Activated naive CD8-positive, alpha-beta T cell (primary cell): ENCODE measurements around the gene FRMPD4.

Experiments
- H3K27ac Mint-ChIP-seq: one replicate; pipeline ENCODE4 v1.8.0; 2021; ENCODE audit warnings: mixed read lengths
- H3K27me3 Mint-ChIP-seq: one replicate; pipeline ENCODE4 v1.8.0; 2021; ENCODE audit warnings: mixed read lengths
- H3K36me3 Mint-ChIP-seq: one replicate; pipeline ENCODE4 v1.8.0; 2021; ENCODE audit warnings: mixed read lengths
- H3K4me1 Mint-ChIP-seq: one replicate; pipeline ENCODE4 v1.8.0; 2021; ENCODE audit warnings: low read depth, mixed read lengths
- H3K4me3 Mint-ChIP-seq: one replicate; pipeline ENCODE4 v1.8.0; 2021; ENCODE audit warnings: mild to moderate bottlenecking, mixed read lengths
- H3K9me3 Mint-ChIP-seq: one replicate; pipeline ENCODE4 v1.8.0; 2021; ENCODE audit warnings: low read depth, mixed read lengths

The FRMPD4 gene

DNA sequence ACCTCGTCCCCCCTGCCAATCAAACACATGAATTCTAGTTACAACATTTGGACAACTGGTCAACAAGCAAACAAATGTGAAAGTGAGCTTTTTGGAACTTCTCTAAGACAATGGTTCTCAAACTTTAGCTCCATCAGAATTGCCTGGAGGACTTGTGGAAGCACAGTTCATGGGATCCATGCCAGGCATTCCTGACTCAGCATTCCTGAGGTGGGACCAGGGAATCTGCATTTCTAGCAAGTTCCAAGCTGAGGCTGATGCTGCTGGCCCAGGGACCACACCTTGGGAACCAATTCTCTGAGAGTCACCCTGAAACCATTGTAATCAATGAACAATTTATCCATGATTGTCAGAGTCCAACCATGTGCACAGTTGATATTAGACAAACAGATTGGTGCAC lies 609.2 kb downstream of the FRMPD4 start:
- Mint-ChIP-seq H3K9me3 (no peaks in the 10 kb centered on the region), H3K36me3 (peaks cover 2% of the 10 kb centered on the region), H3K4me1 (no peaks in the 10 kb centered on the region), H3K27ac (no peak overlapping the region), H3K27me3 (no peaks in the 10 kb centered on the region), H3K4me3 (no peak overlapping the region)

DNA sequence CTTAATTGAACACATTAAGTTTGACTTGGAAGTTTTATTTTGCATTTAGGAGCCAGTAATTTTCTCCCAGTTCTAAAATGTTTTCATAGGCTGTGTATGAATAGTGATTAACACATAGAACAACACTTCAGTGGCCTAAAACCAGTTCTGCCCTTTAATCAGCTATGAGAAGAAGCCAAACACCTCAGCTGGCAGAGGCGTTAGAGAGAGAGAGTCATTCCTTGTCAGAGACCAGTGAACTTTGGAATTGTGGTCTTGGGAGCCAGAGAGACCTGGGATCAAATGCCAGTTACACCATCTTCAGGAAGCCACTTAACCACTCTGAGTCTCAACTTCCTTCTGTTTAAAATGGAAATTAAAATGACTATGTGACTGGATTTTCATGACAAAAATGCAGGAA lies 613.6 kb downstream of the FRMPD4 start:
- Mint-ChIP-seq H3K36me3 (peaks cover 2% of the 10 kb centered on the region), H3K27ac (no peak overlapping the region), H3K4me3 (no peak overlapping the region), H3K9me3 (no peaks in the 10 kb centered on the region), H3K4me1 (no peaks in the 10 kb centered on the region), H3K27me3 (peaks cover 2% of the 10 kb centered on the region)

DNA sequence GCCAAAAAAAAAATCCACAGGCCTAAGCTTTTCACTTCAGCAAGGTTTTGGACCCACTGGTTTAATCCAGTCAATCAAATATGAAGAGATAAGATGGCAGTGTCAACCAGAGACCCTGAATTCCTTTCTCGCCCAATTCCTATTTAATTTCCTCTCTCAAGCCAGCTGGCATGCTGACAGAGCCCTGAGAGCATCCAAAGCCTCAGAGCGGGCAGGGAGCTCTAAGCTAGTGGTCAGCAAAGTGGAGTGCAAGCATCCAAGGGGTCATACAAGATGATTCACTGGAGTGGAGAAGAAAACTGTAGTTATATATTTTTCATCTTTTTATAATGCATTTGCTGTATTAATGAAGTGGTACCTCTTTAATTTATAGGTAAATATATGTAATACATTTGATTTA lies 615.1 kb downstream of the FRMPD4 start:
- H3K27me3 Mint-ChIP-seq = peaks cover 4% of the 10 kb centered on the region
- no peaks in the 10 kb centered on the region for H3K4me1 Mint-ChIP-seq
- no peak overlapping the region for H3K27ac Mint-ChIP-seq
- H3K9me3 Mint-ChIP-seq = no peaks in the 10 kb centered on the region
- H3K36me3 Mint-ChIP-seq = peaks cover 2% of the 10 kb centered on the region
- H3K4me3 Mint-ChIP-seq = no peak overlapping the region

DNA sequence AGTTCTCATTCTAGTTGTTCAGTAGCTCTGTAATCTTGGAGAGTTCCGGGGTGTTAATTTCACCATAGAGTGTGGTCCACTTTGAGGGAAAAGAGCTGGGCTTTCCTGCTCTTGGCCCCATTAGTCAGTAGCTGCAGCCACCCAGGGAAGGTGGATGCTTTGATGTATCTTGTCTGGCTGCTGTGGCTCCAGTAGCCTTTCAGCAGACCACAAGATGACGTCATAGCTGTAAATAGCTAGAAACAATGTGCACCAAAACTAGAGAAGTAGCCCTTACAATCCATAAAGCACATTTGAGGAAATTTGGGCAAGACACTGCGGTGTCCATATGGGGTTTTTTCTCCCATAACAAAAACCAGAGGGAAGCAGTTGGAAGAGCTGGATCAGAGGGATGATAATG lies 620.0 kb downstream of the FRMPD4 start:
- no peaks in the 10 kb centered on the region for H3K9me3 Mint-ChIP-seq
- peaks cover 4% of the 10 kb centered on the region for H3K27me3 Mint-ChIP-seq
- H3K36me3 Mint-ChIP-seq = no peaks in the 10 kb centered on the region
- H3K27ac Mint-ChIP-seq = no peak overlapping the region
- H3K4me3 Mint-ChIP-seq = no peak overlapping the region
- H3K4me1 Mint-ChIP-seq = no peaks in the 10 kb centered on the region

DNA sequence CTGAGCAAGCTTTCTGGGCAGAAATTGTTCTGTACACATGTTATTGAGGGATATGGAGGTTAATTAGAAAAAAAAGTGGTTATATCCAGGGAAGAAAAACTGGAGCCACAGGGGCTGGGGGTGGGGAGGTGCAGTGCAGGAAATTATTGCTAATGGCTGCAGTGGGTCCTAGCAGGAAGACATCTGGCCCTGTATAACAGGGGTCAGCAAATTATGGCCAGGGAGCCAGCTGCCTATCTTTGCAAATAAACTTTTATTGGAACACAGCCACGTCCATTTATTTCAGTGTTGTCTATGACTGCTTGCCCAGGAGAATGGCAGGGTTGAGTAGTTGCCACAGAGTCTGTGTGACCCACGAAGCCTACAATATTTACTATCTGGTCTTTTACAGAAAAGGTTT lies 629.6 kb downstream of the FRMPD4 start:
- no peak overlapping the region for H3K27ac Mint-ChIP-seq

DNA sequence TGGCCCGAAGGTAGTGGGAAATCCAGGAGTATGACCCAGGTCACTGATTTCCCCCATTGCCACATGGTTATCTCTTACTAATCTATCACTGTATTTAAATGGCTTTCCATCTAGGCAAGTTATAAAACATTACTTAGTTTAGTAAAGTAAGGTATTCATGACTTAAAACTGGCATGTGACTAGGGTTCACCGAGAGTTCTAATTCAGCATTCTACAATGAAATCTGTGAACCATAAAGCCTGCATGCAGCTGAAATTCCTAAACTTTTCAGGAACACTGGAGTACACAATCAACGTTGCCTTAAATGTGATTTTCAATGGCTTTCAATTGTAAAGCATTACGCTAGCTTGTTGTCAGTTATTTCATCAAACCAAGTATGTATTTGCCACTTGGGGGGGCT lies 630.2 kb downstream of the FRMPD4 start:
- H3K4me3 Mint-ChIP-seq = no peak overlapping the region
- no peak overlapping the region for H3K27ac Mint-ChIP-seq
- no peaks in the 10 kb centered on the region for H3K36me3 Mint-ChIP-seq
- H3K4me1 Mint-ChIP-seq = peaks cover 9% of the 10 kb centered on the region
- H3K27me3 Mint-ChIP-seq = peaks cover 3% of the 10 kb centered on the region
- H3K9me3 Mint-ChIP-seq = no peaks in the 10 kb centered on the region

More for the DNA sequence above, 629.6 kb downstream of the FRMPD4 start:
- Mint-ChIP-seq H3K27me3 (peaks cover 3% of the 10 kb centered on the region), H3K4me1 (peaks cover 9% of the 10 kb centered on the region), H3K4me3 (no peak overlapping the region), H3K36me3 (no peaks in the 10 kb centered on the region), H3K9me3 (no peaks in the 10 kb centered on the region)

DNA sequence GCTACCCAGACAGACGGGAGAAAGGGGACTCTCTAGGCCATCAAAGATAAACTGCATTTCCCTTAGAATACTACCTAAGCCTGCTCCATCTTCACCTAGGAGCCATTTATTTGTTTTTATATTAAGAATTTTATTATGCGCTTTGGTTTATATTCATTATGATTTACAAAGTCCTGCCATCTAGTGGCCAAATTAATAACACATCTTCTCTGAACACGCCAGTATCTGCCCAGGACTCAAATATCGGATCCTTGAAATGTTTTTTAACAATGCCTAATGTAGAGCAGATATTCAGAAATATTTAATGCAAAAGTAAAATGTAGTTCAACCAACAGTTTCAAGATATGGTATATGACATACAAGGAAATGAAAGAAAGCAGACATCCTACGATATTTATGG lies 632.2 kb downstream of the FRMPD4 start:
- peaks cover 9% of the 10 kb centered on the region for H3K4me1 Mint-ChIP-seq
- peaks cover 3% of the 10 kb centered on the region for H3K27me3 Mint-ChIP-seq
- H3K27ac Mint-ChIP-seq = no peak overlapping the region

DNA sequence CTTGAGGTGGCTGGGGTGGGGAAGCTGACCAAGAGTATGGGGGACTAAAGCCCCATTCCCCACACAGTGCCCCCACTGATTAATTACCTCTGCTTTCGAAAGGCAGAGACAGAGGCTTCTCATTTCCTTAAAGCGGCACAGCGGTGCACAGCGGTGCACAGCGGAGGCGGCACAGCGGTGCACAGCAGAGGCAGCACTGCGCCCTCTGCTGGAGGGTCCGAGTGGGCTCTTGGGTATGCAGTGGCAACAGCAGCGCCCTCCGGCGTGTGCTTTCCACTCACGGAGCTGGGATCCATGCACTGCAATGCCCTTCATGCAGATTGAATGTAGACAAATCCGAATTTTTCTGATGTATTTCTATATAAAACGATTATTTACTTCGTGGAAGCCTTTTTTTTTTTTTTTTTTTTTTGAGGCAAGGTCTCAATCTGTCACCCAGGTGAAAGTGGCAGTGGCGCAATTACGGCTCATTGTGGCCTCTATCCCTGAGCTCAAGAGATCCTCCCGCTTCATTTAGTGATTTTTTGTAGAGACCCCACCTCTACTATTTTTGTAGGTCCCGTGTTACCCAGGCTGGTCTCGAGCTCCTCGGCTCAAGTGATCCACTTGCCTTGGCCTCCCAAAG lies 633.3 kb downstream of the FRMPD4 start:
- Mint-ChIP-seq H3K27ac (no peak overlapping the region), H3K4me1 (peaks cover 9% of the 10 kb centered on the region), H3K27me3 (peaks cover 3% of the 10 kb centered on the region), H3K4me3 (peak overlapping the region; percentile 30), H3K36me3 (no peaks in the 10 kb centered on the region), H3K9me3 (no peaks in the 10 kb centered on the region)

More for the DNA sequence above, 632.2 kb downstream of the FRMPD4 start:
- Mint-ChIP-seq H3K36me3 (no peaks in the 10 kb centered on the region), H3K4me3 (peak overlapping the region; percentile 30), H3K9me3 (no peaks in the 10 kb centered on the region)
